Measurements from ENCODE around the gene ATIC. TPM values are rescaled to one million over a fixed set of nuclear protein-coding genes. Genes with fewer than 3 reads are reported as not detected.
A peak's percentile ranks its signal among the peaks of the same experiment; 100 is the strongest.

Gene ATIC
- total RNA-seq, 1 experiment from 2014 or later = 285 TPM

DNA sequence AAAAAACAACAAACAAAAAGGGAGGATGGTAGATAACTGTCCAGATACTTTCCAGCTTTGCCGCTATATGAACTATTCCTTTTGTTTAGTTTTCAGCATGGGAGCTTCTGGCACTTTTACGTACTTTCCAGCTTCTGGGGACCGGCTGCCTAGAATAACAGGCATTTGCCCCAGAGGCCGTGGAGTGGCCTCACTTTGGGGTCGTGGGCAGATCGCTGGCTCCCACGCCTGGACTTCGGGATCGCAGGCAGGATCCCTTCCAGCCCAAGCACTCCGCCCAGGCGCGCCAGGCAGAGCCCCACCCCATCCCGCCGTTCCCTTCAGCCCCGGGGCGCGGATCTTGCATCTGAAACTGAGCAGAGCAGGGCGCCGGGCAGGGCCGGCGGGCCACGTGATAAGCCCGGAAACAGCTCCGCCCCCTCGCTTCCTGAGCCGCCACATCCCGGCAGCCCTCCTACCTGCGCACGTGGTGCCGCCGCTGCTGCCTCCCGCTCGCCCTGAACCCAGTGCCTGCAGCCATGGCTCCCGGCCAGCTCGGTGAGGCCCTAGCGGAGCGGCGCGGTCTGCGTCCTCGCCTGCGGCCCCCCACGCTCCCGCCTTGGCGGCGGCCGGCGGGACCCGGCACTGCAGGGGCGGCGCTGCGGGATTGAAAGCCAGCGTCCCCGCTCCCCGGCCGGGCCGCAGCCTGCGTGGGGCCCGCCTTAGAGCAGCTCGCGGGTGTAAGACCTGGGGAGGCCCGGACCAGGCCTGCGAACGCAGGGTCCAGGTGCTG, at the start of gene ATIC (continued):
- TF ChIP-seq MXD4 (CRISPR knock-in tag; IDR thresholded peaks at IDR 0.05; ENCODE audit: borderline replicate concordance) (no peak), ESRRA (CRISPR knock-in tag; IDR thresholded peaks at IDR 0.05; ENCODE audit: borderline replicate concordance) (0 out of 2 replicates have a peak, but pooled peaks have one; percentile 57), ZNF396 (CRISPR knock-in tag; IDR thresholded peaks at IDR 0.05; ENCODE audit: borderline replicate concordance) (no peak), ZNF121 (CRISPR knock-in tag; IDR thresholded peaks at IDR 0.05) (no peak), ZNF317 (CRISPR knock-in tag; IDR thresholded peaks at IDR 0.05; ENCODE audit: borderline replicate concordance, low read depth) (peak; percentile 23; the same call in 1 of the 2 replicates), ZNF671 (CRISPR knock-in tag; IDR thresholded peaks at IDR 0.05) (no peak), KAT7 (CRISPR knock-in tag; IDR thresholded peaks at IDR 0.05; ENCODE audit: borderline replicate concordance) (0 out of 2 replicates have a peak, but pooled peaks have one; percentile 98), GRHL2 (CRISPR knock-in tag; IDR thresholded peaks at IDR 0.05; ENCODE audit: insufficient replicate concordance, severe bottlenecking) (no peak), TEAD1 (CRISPR knock-in tag; IDR thresholded peaks at IDR 0.05) (no peak; the same call in 1 of the 2 replicates), TCF7 (CRISPR knock-in tag; IDR thresholded peaks at IDR 0.05; ENCODE audit: low read depth) (peak; percentile 78; the same call in 1 of the 2 replicates), CREM (CRISPR knock-in tag; IDR thresholded peaks at IDR 0.05) (peak; percentile 41; the same call in 1 of the 2 replicates), TEAD4 (CRISPR knock-in tag; IDR thresholded peaks at IDR 0.05) (no peak; the same call in 1 of the 2 replicates), FOXJ3 (CRISPR knock-in tag; IDR thresholded peaks at IDR 0.05; ENCODE audit: borderline replicate concordance) (no peak), ELF4 (CRISPR knock-in tag; IDR thresholded peaks at IDR 0.05; ENCODE audit: low read depth) (peak; percentile 92; the same call in 1 of the 2 replicates), ZNF263 (CRISPR knock-in tag; IDR thresholded peaks at IDR 0.05; ENCODE audit: low read depth) (no peak), ZNF416 (CRISPR knock-in tag; IDR thresholded peaks at IDR 0.05) (0 out of 2 replicates have a peak, but pooled peaks have one; percentile 25), OVOL2 (CRISPR knock-in tag; IDR thresholded peaks at IDR 0.05; ENCODE audit: borderline replicate concordance) (no peak), ZNF423 (CRISPR knock-in tag; IDR thresholded peaks at IDR 0.05) (no peak), GTF2I (CRISPR knock-in tag; conservative IDR thresholded peaks at IDR 0.05) (no peak), RORB (CRISPR knock-in tag; IDR thresholded peaks at IDR 0.05) (no peak), JUN (CRISPR knock-in tag; IDR thresholded peaks at IDR 0.05) (no peak)
- TF ChIP-seq, protein P1, sequence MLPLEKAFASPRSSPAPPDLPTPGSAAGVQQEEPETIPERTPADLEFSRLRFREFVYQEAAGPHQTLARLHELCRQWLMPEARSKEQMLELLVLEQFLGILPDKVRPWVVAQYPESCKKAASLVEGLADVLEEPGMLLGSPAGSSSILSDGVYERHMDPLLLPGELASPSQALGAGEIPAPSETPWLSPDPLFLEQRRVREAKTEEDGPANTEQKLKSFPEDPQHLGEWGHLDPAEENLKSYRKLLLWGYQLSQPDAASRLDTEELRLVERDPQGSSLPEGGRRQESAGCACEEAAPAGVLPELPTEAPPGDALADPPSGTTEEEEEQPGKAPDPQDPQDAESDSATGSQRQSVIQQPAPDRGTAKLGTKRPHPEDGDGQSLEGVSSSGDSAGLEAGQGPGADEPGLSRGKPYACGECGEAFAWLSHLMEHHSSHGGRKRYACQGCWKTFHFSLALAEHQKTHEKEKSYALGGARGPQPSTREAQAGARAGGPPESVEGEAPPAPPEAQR (CRISPR knock-in tag; IDR thresholded peaks at IDR 0.05) = no peak
- TF ChIP-seq, protein P2, sequence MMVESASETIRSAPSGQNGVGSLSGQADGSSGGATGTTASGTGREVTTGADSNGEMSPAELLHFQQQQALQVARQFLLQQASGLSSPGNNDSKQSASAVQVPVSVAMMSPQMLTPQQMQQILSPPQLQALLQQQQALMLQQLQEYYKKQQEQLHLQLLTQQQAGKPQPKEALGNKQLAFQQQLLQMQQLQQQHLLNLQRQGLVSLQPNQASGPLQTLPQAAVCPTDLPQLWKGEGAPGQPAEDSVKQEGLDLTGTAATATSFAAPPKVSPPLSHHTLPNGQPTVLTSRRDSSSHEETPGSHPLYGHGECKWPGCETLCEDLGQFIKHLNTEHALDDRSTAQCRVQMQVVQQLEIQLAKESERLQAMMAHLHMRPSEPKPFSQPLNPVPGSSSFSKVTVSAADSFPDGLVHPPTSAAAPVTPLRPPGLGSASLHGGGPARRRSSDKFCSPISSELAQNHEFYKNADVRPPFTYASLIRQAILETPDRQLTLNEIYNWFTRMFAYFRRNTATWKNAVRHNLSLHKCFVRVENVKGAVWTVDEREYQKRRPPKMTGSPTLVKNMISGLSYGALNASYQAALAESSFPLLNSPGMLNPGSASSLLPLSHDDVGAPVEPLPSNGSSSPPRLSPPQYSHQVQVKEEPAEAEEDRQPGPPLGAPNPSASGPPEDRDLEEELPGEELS (CRISPR knock-in tag; IDR thresholded peaks at IDR 0.05) = peak; percentile 94
- TF ChIP-seq, protein P3, sequence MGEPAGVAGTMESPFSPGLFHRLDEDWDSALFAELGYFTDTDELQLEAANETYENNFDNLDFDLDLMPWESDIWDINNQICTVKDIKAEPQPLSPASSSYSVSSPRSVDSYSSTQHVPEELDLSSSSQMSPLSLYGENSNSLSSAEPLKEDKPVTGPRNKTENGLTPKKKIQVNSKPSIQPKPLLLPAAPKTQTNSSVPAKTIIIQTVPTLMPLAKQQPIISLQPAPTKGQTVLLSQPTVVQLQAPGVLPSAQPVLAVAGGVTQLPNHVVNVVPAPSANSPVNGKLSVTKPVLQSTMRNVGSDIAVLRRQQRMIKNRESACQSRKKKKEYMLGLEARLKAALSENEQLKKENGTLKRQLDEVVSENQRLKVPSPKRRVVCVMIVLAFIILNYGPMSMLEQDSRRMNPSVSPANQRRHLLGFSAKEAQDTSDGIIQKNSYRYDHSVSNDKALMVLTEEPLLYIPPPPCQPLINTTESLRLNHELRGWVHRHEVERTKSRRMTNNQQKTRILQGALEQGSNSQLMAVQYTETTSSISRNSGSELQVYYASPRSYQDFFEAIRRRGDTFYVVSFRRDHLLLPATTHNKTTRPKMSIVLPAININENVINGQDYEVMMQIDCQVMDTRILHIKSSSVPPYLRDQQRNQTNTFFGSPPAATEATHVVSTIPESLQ (CRISPR knock-in tag; IDR thresholded peaks at IDR 0.05) = no peak
- TF ChIP-seq, protein P4, sequence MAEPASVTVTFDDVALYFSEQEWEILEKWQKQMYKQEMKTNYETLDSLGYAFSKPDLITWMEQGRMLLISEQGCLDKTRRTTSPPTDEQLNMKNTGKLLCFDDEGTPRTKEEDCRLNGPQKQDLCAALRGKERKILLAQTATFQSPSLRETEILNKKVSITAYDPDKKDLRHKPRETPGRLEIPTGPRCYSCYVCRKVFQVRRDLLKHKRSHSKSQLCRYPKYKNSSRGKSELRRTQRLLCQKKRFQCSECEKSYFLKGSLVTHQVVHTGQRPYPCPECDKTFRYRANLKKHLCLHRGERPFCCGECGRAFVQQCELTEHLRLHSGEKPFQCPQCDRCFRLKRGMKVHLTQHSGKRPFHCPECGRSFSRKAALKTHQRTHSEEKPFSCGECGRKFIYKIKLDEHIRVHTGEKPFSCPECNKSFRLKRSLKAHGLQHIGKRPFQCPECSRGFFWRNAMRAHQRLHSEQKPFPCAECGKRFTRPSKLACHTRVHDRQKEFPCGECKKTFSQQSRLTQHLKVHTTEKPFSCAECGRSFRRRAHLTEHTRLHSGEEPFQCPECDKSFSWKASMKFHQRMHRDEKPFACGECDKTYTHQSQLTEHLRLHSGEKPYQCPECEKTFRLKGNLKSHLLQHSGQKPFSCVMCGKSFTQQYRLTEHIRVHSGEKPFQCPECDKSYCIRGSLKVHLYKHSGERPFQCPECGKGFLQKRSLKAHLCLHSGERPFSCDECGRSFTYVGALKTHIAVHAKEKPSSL (CRISPR knock-in tag; conservative IDR thresholded peaks at IDR 0.05) = no peak
- TF ChIP-seq, protein P5, sequence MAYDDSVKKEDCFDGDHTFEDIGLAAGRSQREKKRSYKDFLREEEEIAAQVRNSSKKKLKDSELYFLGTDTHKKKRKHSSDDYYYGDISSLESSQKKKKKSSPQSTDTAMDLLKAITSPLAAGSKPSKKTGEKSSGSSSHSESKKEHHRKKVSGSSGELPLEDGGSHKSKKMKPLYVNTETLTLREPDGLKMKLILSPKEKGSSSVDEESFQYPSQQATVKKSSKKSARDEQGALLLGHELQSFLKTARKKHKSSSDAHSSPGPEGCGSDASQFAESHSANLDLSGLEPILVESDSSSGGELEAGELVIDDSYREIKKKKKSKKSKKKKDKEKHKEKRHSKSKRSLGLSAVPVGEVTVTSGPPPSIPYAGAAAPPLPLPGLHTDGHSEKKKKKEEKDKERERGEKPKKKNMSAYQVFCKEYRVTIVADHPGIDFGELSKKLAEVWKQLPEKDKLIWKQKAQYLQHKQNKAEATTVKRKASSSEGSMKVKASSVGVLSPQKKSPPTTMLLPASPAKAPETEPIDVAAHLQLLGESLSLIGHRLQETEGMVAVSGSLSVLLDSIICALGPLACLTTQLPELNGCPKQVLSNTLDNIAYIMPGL (CRISPR knock-in tag; IDR thresholded peaks at IDR 0.05) = peak; percentile 91
- TF ChIP-seq, protein P6, sequence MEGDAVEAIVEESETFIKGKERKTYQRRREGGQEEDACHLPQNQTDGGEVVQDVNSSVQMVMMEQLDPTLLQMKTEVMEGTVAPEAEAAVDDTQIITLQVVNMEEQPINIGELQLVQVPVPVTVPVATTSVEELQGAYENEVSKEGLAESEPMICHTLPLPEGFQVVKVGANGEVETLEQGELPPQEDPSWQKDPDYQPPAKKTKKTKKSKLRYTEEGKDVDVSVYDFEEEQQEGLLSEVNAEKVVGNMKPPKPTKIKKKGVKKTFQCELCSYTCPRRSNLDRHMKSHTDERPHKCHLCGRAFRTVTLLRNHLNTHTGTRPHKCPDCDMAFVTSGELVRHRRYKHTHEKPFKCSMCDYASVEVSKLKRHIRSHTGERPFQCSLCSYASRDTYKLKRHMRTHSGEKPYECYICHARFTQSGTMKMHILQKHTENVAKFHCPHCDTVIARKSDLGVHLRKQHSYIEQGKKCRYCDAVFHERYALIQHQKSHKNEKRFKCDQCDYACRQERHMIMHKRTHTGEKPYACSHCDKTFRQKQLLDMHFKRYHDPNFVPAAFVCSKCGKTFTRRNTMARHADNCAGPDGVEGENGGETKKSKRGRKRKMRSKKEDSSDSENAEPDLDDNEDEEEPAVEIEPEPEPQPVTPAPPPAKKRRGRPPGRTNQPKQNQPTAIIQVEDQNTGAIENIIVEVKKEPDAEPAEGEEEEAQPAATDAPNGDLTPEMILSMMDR (IDR thresholded peaks at IDR 0.05) = no peak
- TF ChIP-seq, protein P7, sequence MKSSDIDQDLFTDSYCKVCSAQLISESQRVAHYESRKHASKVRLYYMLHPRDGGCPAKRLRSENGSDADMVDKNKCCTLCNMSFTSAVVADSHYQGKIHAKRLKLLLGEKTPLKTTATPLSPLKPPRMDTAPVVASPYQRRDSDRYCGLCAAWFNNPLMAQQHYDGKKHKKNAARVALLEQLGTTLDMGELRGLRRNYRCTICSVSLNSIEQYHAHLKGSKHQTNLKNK (CRISPR knock-in tag; IDR thresholded peaks at IDR 0.05) = no peak
